ENCODE measurements around the gene STK32C. TPM values are rescaled to one million over a fixed set of nuclear protein-coding genes. Genes with fewer than 3 reads are reported as not detected.

Gene STK32C
- total RNA-seq, 1 experiment from 2014 or later: 13.5 TPM

DNA sequence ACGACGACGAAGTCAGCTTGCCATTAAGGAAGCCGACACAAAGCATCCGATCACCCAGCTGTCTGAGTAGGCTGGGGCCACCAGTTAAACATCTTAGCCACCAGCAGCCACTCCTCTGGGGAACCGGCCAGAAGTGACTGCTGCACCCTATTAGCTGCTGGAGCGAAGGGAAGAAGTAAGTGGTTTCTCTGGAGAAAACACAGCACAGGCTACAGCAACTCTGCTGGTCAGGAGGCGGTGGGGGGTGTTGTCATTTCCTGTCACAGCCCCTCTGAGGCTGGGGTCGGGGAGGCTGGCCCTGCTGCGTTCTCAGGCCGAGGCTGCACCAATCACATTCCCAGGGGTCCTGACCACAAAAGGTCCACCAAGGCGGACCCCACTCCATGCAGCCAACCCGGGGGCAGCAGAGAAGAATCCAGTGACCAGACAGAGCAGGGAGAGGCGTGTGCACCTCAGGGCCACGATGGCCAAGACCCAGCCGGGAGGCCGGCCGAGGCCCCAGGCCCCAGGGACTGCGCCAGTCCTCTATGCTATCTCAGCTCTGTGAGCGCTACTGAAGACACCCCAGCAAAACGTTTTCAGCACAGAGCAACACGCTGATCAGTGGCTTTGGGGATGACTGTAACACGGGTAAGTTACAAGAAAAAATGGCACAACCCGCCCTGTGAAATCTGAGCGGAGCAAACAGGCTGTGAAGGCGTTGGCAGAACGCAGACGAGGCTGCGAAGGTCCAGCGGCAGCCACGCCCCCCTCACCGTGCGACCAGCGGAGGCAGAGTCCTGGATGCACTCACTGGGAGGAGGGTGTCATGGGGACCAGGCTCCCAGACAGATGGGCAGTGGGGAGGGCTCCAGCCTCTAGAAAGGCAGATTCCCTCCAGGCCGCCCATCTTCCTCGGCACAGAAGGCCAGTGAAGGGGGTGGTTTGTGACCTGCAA, 24.8 kb downstream of the STK32C start:
- DNase-seq: no peak
- no TSS peak for BruUV-seq (replicated peaks)
- intact Hi-C loops (cut with micrococcal nuclease; ENCODE audit: unreplicated experiment): no loop called here
- no peak overlapping the region for H3K4me3 Mint-ChIP-seq (ENCODE audit: low read depth, unreplicated experiment)
- TF ChIP-seq CTCF (IDR thresholded peaks at IDR 0.05; ENCODE audit: unreplicated experiment): no peak
- CTCF ChIA-PET: no interaction called here
- H3K27me3 Mint-ChIP-seq (ENCODE audit: unreplicated experiment): no peaks in the 10 kb centered on the region
- peaks cover 7% of the 10 kb centered on the region for H3K36me3 Mint-ChIP-seq (ENCODE audit: insufficient read depth, unreplicated experiment)
- no peaks in the 10 kb centered on the region for H3K9me3 Mint-ChIP-seq (ENCODE audit: low read depth, unreplicated experiment)
- no peaks in the 10 kb centered on the region for H3K4me1 Mint-ChIP-seq (ENCODE audit: low read depth, unreplicated experiment)
- no peak overlapping the region for H3K27ac Mint-ChIP-seq (ENCODE audit: unreplicated experiment)

GRCh38 chr10:132281915-132282666, 25.7 kb downstream of the STK32C start:
- DNase-seq: no peak
- CTCF ChIA-PET: no interaction called here
- Mint-ChIP-seq H3K27me3 (ENCODE audit: unreplicated experiment) (no peaks in the 10 kb centered on the region), H3K9me3 (ENCODE audit: low read depth, unreplicated experiment) (no peaks in the 10 kb centered on the region), H3K4me1 (ENCODE audit: low read depth, unreplicated experiment) (no peaks in the 10 kb centered on the region), H3K27ac (ENCODE audit: unreplicated experiment) (no peak overlapping the region), H3K36me3 (ENCODE audit: insufficient read depth, unreplicated experiment) (peaks cover 7% of the 10 kb centered on the region), H3K4me3 (ENCODE audit: low read depth, unreplicated experiment) (no peak overlapping the region)
- TF ChIP-seq CTCF (IDR thresholded peaks at IDR 0.05; ENCODE audit: unreplicated experiment): no peak
- intact Hi-C loops (cut with micrococcal nuclease; ENCODE audit: unreplicated experiment): no loop called here
- BruUV-seq (replicated peaks): no TSS peak

DNA sequence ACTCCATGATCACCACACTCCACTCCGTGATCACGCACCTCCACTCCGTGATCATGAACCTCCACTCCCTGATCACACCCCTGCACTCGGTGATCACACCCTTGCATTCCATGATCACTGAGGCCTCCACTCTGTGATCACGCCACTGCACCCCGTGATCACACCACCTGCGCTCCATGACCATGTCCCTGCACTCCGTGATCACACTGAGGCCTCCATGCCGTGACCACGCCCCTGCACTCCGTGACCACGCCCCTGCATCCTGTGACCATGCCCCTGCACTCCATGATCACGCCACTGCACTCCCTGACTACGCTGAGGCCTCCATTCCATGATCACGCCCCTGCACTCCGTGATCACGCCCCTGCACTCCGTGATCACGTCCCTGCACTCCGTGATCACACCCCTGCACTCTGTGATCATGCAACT, 27.1 kb downstream of the STK32C start:
- Mint-ChIP-seq H3K9me3 (ENCODE audit: low read depth, unreplicated experiment) (no peaks in the 10 kb centered on the region), H3K4me1 (ENCODE audit: low read depth, unreplicated experiment) (no peaks in the 10 kb centered on the region), H3K27me3 (ENCODE audit: unreplicated experiment) (no peaks in the 10 kb centered on the region), H3K36me3 (ENCODE audit: insufficient read depth, unreplicated experiment) (peaks cover 7% of the 10 kb centered on the region), H3K27ac (ENCODE audit: unreplicated experiment) (no peak overlapping the region), H3K4me3 (ENCODE audit: low read depth, unreplicated experiment) (no peak overlapping the region)
- intact Hi-C loops (cut with micrococcal nuclease; ENCODE audit: unreplicated experiment): no loop called here
- no peak for TF ChIP-seq CTCF (IDR thresholded peaks at IDR 0.05; ENCODE audit: unreplicated experiment)
- no TSS peak for BruUV-seq (replicated peaks)
- CTCF ChIA-PET: no interaction called here
- DNase-seq: no peak

- BruUV-seq (replicated peaks): no TSS peak
- DNase-seq: no peak
- Mint-ChIP-seq H3K4me1 (ENCODE audit: low read depth, unreplicated experiment) (no peaks in the 10 kb centered on the region), H3K36me3 (ENCODE audit: insufficient read depth, unreplicated experiment) (peaks cover 7% of the 10 kb centered on the region), H3K9me3 (ENCODE audit: low read depth, unreplicated experiment) (no peaks in the 10 kb centered on the region), H3K4me3 (ENCODE audit: low read depth, unreplicated experiment) (no peak overlapping the region), H3K27me3 (ENCODE audit: unreplicated experiment) (no peaks in the 10 kb centered on the region), H3K27ac (ENCODE audit: unreplicated experiment) (no peak overlapping the region)
- intact Hi-C loops (cut with micrococcal nuclease; ENCODE audit: unreplicated experiment): no loop called here
- no peak for TF ChIP-seq CTCF (IDR thresholded peaks at IDR 0.05; ENCODE audit: unreplicated experiment)
- CTCF ChIA-PET: no interaction called here
These were observed 27.7 kb downstream of the STK32C start for GRCh38 chr10:132279873-132280645.
